ENCODE results near the gene PCDHGA12. TPM values are rescaled to one million over a fixed set of nuclear protein-coding genes. Genes with fewer than 3 reads are reported as not detected.
"Not testable (repeated sequence)": the region's sequence is repeated elsewhere in the genome, so short reads cannot be mapped to it uniquely, and the experiment has no call there.

The PCDHGA12 gene
- total RNA-seq, 2 donors from 2014 or later = 3.8 to 6.8 TPM

GRCh38 chr5:141402553-141403243 is 27.6 kb upstream of the PCDHGA12 start, which contains the start of gene PCDHGA9:
Gene PCDHGA9 (plus strand): TSS chr5:141402778. CDS start chr5:141402953, 175 bp downstream.
- no peak for DNase-seq (ENCODE audit: low spot score)
- intact Hi-C loops (cut with DNase I) = no loop called here
- H3K9me3 ChIP-seq = peaks cover 10% of the 10 kb centered on the region
- 14% methylated on average over 27 of the region's 27 CpGs for WGBS
- H3K4me3 ChIP-seq = peak within 1 kb of the TSS in 1 of 2 donors; percentile 8
- no peak within 1 kb of the TSS for H3K27ac ChIP-seq
- no peaks in the 10 kb centered on the region for H3K4me1 ChIP-seq (replicated peaks)
- TF ChIP-seq POLR2A (IDR thresholded peaks at IDR 0.05) (no peak), CTCF (IDR thresholded peaks at IDR 0.05) (peak in 2 of 4 experiments; percentile 28 to 37)
- H3K27me3 ChIP-seq (replicated peaks; ENCODE audit: insufficient read depth) = no peaks in the 10 kb centered on the region
- H3K36me3 ChIP-seq = no peaks in the 10 kb centered on the region

GRCh38 chr5:141403387-141403786 is 26.9 kb upstream of the PCDHGA12 start:
- peaks cover 10% of the 10 kb centered on the region for H3K9me3 ChIP-seq
- DNase-seq (ENCODE audit: low spot score) = no peak
- WGBS = 22% methylated on average over 22 of the region's 22 CpGs
- H3K4me1 ChIP-seq (replicated peaks) = no peaks in the 10 kb centered on the region
- H3K4me3 ChIP-seq = no peak overlapping the region
- intact Hi-C loops (cut with DNase I) = no loop called here
- no peaks in the 10 kb centered on the region for H3K36me3 ChIP-seq
- no peak overlapping the region for H3K27ac ChIP-seq
- no peak for TF ChIP-seq POLR2A (IDR thresholded peaks at IDR 0.05)
- no peak for TF ChIP-seq POLR2AphosphoS5 (IDR thresholded peaks at IDR 0.05)
- no peak for TF ChIP-seq CTCF (IDR thresholded peaks at IDR 0.05)
- H3K27me3 ChIP-seq (replicated peaks; ENCODE audit: insufficient read depth) = no peaks in the 10 kb centered on the region

- WGBS = 11% methylated on average over 44 of the region's 51 CpGs
- H3K4me3 ChIP-seq = peak within 1 kb of the TSS in 1 of 2 donors; percentile 14
- H3K27ac ChIP-seq; H3K27me3 ChIP-seq (replicated peaks; ENCODE audit: insufficient read depth); H3K36me3 ChIP-seq; H3K9me3 ChIP-seq; intact Hi-C loops (cut with DNase I); H3K4me1 ChIP-seq (replicated peaks); DNase-seq (ENCODE audit: low spot score): not testable (repeated sequence)
- peak in 3 of 4 experiments; percentile 32 to 59 (median 59) for TF ChIP-seq CTCF (IDR thresholded peaks at IDR 0.05)
Observed at GRCh38 chr5:141407790-141408505, 22.4 kb upstream of the PCDHGA12 start, which contains the start of gene PCDHGB6. Gene PCDHGB6 (plus strand): TSS chr5:141408021. CDS start chr5:141408203, 182 bp downstream.

GRCh38 chr5:141409598-141410306 is 20.6 kb upstream of the PCDHGA12 start:
- Histone ChIP-seq H3K27ac (no peak overlapping the region), H3K4me1 (replicated peaks) (no peaks in the 10 kb centered on the region), H3K4me3 (no peak overlapping the region), H3K27me3 (replicated peaks; ENCODE audit: insufficient read depth) (peaks cover 2% of the 10 kb centered on the region), H3K36me3 (no peaks in the 10 kb centered on the region), H3K9me3 (no peaks in the 10 kb centered on the region)
- WGBS = 23% methylated on average over 64 of the region's 64 CpGs
- no peak for DNase-seq (ENCODE audit: low spot score)
- TF ChIP-seq CTCF (IDR thresholded peaks at IDR 0.05) (no peak), POLR2A (IDR thresholded peaks at IDR 0.05) (no peak), POLR2AphosphoS5 (IDR thresholded peaks at IDR 0.05) (no peak)
- intact Hi-C loops (cut with DNase I) = loop anchor here (10.0 kb wide), 1 partner anchor 115 kb away; no protein-coding TSS in a partner anchor

Data from prostate gland (tissue), 2 donors.